ENCODE data around the gene TELO2.

DNA sequence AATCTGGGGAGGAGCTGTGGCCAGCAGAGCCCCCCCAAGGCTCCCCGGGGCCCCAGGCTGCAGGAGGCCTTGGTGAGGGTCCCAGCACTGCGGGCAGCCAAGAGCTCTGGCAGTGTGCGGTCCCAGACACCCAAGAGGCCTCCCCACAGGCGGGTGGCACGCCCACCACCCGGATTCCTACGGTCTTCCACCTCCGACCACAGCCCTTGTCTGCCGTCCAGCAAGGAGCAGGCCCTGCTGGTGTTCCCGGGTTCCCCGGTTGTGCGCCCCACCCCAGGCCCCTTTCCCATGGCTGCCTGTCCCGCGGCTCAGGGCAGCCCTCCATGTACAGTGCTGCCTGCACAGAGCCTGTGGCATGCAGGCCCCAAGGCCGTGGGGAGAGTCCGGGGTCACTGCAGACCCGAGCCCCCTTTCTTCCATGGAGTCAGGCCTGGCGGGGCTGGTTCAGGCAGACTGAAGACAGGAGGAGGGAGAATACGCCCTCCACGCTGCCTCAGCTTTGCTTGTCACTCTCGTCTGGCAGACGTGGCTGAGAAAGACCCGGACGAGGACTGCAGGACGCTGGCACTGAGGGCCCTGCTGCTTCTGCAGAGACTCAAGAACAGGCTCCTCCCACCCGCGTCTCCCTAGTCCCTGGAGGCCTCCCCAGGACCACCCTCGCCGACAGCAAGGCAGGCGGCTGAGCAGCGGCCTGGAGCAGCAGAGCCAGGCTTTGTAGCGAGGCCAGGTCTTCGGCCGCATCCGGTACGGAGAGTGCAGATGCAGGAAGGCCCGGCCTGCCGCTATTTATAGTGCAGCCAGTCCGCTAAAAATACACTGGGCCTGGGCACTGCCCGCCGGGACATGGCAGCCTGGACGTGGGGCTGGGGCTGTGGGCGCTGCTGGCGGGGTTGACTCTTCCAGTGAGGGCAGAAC lies 16.4 kb downstream of the TELO2 start:
- peak; percentile 43 to 84 (median 74) for TF ChIP-seq POLR2AphosphoS5 (IDR thresholded peaks at IDR 0.05)
- TF ChIP-seq, protein P1, sequence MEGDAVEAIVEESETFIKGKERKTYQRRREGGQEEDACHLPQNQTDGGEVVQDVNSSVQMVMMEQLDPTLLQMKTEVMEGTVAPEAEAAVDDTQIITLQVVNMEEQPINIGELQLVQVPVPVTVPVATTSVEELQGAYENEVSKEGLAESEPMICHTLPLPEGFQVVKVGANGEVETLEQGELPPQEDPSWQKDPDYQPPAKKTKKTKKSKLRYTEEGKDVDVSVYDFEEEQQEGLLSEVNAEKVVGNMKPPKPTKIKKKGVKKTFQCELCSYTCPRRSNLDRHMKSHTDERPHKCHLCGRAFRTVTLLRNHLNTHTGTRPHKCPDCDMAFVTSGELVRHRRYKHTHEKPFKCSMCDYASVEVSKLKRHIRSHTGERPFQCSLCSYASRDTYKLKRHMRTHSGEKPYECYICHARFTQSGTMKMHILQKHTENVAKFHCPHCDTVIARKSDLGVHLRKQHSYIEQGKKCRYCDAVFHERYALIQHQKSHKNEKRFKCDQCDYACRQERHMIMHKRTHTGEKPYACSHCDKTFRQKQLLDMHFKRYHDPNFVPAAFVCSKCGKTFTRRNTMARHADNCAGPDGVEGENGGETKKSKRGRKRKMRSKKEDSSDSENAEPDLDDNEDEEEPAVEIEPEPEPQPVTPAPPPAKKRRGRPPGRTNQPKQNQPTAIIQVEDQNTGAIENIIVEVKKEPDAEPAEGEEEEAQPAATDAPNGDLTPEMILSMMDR (IDR thresholded peaks at IDR 0.05 in 8 of 11, conservative IDR thresholded peaks at IDR 0.05 in 3 of 11), result no peak
